Transverse colon (tissue), 4 donors: ENCODE data around the gene NR1H3.

Experiments
- EP300 ChIP-seq: sonication (generic); formaldehyde crosslinking; IDR thresholded peaks from one replicate; pipeline ENCODE4 v1.6.1; 2017; ENCODE audit warnings: antibody characterized with exemption, low read depth
- POLR2A ChIP-seq: fragments of 450-650 bp; IDR thresholded peaks from one replicate; pipeline ENCODE4 v1.6.1; 2016; ENCODE audit warnings: antibody characterized with exemption, mild to moderate bottlenecking, moderate library complexity
- POLR2AphosphoS5 ChIP-seq, 3 donors: sonication (generic); formaldehyde crosslinking; IDR thresholded peaks; one replicate each; pipeline ENCODE4 v1.6.1; 2016; ENCODE audit warnings: antibody characterized with exemption in 3 of 3
- TF ChIP-seq, protein P1 (sequence below), 5 experiments: fragments of 200-600 bp in 3 of 5; fragments of 450-650 bp in 2 of 5; sonication (generic) in 3 of 5; IDR thresholded peaks; 1 replicate in 2 of 5; 2 replicates in 3 of 5; pipeline ENCODE4 v1.5.1; 2016 to 2017; ENCODE audit warnings: antibody characterized with exemption in 5 of 5, inconsistent platforms in 3 of 5, mild to moderate bottlenecking in 2 of 5, moderate library complexity in 1 of 5

DNA sequence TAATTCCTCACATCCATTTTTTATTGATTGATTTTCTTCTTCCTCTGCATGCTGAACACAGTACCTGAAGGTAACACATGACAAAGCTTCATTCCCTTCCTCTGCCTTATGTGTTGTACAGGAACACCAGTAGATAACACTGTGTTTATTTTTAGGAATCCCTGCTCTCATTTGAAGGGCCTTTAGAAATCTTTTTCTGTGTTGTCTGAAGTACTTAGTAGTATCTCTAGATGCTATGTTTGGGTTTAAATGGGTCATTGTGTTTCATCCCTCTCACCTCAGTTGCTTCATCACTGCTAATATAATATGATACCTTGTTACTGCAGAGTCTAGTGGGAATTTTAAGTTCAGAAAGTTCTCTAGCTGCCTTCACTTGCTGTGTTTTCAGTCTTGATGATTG lies 22.3 kb downstream of the NR1H3 start:
- TF ChIP-seq, protein P1, sequence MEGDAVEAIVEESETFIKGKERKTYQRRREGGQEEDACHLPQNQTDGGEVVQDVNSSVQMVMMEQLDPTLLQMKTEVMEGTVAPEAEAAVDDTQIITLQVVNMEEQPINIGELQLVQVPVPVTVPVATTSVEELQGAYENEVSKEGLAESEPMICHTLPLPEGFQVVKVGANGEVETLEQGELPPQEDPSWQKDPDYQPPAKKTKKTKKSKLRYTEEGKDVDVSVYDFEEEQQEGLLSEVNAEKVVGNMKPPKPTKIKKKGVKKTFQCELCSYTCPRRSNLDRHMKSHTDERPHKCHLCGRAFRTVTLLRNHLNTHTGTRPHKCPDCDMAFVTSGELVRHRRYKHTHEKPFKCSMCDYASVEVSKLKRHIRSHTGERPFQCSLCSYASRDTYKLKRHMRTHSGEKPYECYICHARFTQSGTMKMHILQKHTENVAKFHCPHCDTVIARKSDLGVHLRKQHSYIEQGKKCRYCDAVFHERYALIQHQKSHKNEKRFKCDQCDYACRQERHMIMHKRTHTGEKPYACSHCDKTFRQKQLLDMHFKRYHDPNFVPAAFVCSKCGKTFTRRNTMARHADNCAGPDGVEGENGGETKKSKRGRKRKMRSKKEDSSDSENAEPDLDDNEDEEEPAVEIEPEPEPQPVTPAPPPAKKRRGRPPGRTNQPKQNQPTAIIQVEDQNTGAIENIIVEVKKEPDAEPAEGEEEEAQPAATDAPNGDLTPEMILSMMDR (IDR thresholded peaks at IDR 0.05), result no peak
- TF ChIP-seq POLR2AphosphoS5 (IDR thresholded peaks at IDR 0.05) (no peak), POLR2A (no peak), EP300 (no peak)
